WTC11 (cell line): Measurements from ENCODE around the gene TRRAP. TPM values are rescaled to one million over a fixed set of nuclear protein-coding genes. Genes with fewer than 3 reads are reported as not detected.

Experiments used
- ATAC-seq: fragments of 200-7000 bp; cut with Tn5 transposase; 2 replicates; pipeline ENCODE4 v1.10.0; 2021; ENCODE audit warnings: mild to moderate bottlenecking, moderate library complexity
- CTCF ChIA-PET: fragments of 300-600 bp; sonication (Branson Sonifier 250); formaldehyde crosslinking; loops from one replicate; lab custom pipeline; 2021; ENCODE audit warnings: antibody characterized with exemption; lab: Charles Lee
- POLR2A ChIA-PET: fragments of 350-600 bp; sonication (Branson Sonifier 250); formaldehyde crosslinking; loops from one replicate; lab custom pipeline; 2021; ENCODE audit warnings: antibody characterized with exemption; lab: Charles Lee
- DNase-seq: peaks from one replicate; pipeline ENCODE4 v3.0.0; 2021; ENCODE audit warnings: low spot score
- H3K27ac Mint-ChIP-seq: 2 replicates; pipeline ENCODE4 v1.8.0; 2021; ENCODE audit warnings: mixed read lengths
- H3K27me3 Mint-ChIP-seq: 2 replicates; pipeline ENCODE4 v1.8.0; 2021; ENCODE audit warnings: low read depth, mild to moderate bottlenecking, moderate library complexity, mixed read lengths
- H3K36me3 Mint-ChIP-seq: 2 replicates; pipeline ENCODE4 v1.8.0; 2021; ENCODE audit warnings: mixed read lengths
- H3K4me1 Mint-ChIP-seq: 2 replicates; pipeline ENCODE4 v1.8.0; 2022; ENCODE audit warnings: mixed read lengths
- H3K4me3 Mint-ChIP-seq: 2 replicates; pipeline ENCODE4 v1.8.0; 2021; ENCODE audit warnings: mild to moderate bottlenecking, moderate library complexity, mixed read lengths
- H3K9me3 Mint-ChIP-seq: 2 replicates; pipeline ENCODE4 v1.8.0; 2021; ENCODE audit warnings: mixed read lengths
- ATF1 ChIP-seq: sonication (generic); formaldehyde crosslinking; IDR thresholded peaks from 2 replicates; pipeline ENCODE4 v1.8.1; 2023; ENCODE audit warnings: mild to moderate bottlenecking, moderate library complexity, missing genetic modification reagents
- ATF6 ChIP-seq: sonication (generic); formaldehyde crosslinking; IDR thresholded peaks from 2 replicates; pipeline ENCODE4 v1.8.1; 2023; ENCODE audit warnings: mild to moderate bottlenecking, missing genetic modification reagents
- E2F1 ChIP-seq: sonication (generic); formaldehyde crosslinking; IDR thresholded peaks from 2 replicates; pipeline ENCODE4 v1.8.0; 2022; ENCODE audit warnings: mild to moderate bottlenecking, missing genetic modification reagents
- ESRRA ChIP-seq: sonication (generic); formaldehyde crosslinking; IDR thresholded peaks from 2 replicates; pipeline ENCODE4 v1.8.1; 2022; ENCODE audit warnings: mild to moderate bottlenecking, missing genetic modification reagents, borderline replicate concordance
- ETV6 ChIP-seq: sonication (generic); formaldehyde crosslinking; IDR thresholded peaks from 2 replicates; pipeline ENCODE4 v1.8.1; 2022; ENCODE audit warnings: mild to moderate bottlenecking, missing genetic modification reagents
- FOXK1 ChIP-seq: sonication (generic); formaldehyde crosslinking; IDR thresholded peaks from 2 replicates; pipeline ENCODE4 v1.8.0; 2022; ENCODE audit warnings: mild to moderate bottlenecking, moderate library complexity, missing genetic modification reagents
- JUN ChIP-seq: sonication (generic); formaldehyde crosslinking; IDR thresholded peaks from 2 replicates; pipeline ENCODE4 v1.8.0; 2023; ENCODE audit warnings: mild to moderate bottlenecking, missing genetic modification reagents
- MXD4 ChIP-seq: fragments of 250-450 bp; sonication (Bioruptor Pico); IDR thresholded peaks from 2 replicates; pipeline ENCODE4 v1.8.0; 2021; ENCODE audit warnings: mild to moderate bottlenecking, moderate library complexity, borderline replicate concordance
- MYBL2 ChIP-seq: sonication (generic); formaldehyde crosslinking; IDR thresholded peaks from 2 replicates; pipeline ENCODE4 v1.8.1; 2023; ENCODE audit warnings: mild to moderate bottlenecking, moderate library complexity, missing genetic modification reagents
- NR3C1 ChIP-seq: sonication (generic); formaldehyde crosslinking; conservative IDR thresholded peaks from 2 replicates; pipeline ENCODE4 v1.8.1; 2023; ENCODE audit warnings: low read depth, mild to moderate bottlenecking, missing genetic modification reagents
- OVOL2 ChIP-seq: fragments of 250-450 bp; sonication (Bioruptor Pico); IDR thresholded peaks from 2 replicates; pipeline ENCODE4 v1.9.0; 2021; ENCODE audit warnings: mild to moderate bottlenecking, borderline replicate concordance
- SMAD4 ChIP-seq: sonication (generic); formaldehyde crosslinking; IDR thresholded peaks from 2 replicates; pipeline ENCODE4 v1.8.0; 2022; ENCODE audit warnings: mild to moderate bottlenecking, missing genetic modification reagents
- TEAD1 ChIP-seq: sonication (generic); formaldehyde crosslinking; IDR thresholded peaks from 2 replicates; pipeline ENCODE4 v1.8.0; 2022; ENCODE audit warnings: mild to moderate bottlenecking, missing genetic modification reagents
- ZNF263 ChIP-seq: sonication (generic); formaldehyde crosslinking; IDR thresholded peaks from 2 replicates; pipeline ENCODE4 v1.8.1; 2022; ENCODE audit warnings: low read depth, mild to moderate bottlenecking, moderate library complexity, missing genetic modification reagents
- ZNF281 ChIP-seq: sonication (generic); formaldehyde crosslinking; IDR thresholded peaks from 2 replicates; pipeline ENCODE4 v1.8.0; 2023; ENCODE audit warnings: mild to moderate bottlenecking, missing genetic modification reagents
- ZNF423 ChIP-seq: fragments of 250-450 bp; sonication (Bioruptor Pico); IDR thresholded peaks from 2 replicates; pipeline ENCODE4 v2.1.2; 2022; ENCODE audit warnings: mild to moderate bottlenecking, moderate library complexity
- ZNF425 ChIP-seq: fragments of 250-450 bp; sonication (Bioruptor Pico); conservative IDR thresholded peaks from 2 replicates; pipeline ENCODE4 v1.9.0; 2021; ENCODE audit warnings: mild to moderate bottlenecking
- ZNF512 ChIP-seq: sonication (generic); formaldehyde crosslinking; IDR thresholded peaks from 2 replicates; pipeline ENCODE4 v1.8.1; 2022; ENCODE audit warnings: missing genetic modification reagents, borderline replicate concordance
- ZNF671 ChIP-seq: fragments of 250-450 bp; sonication (Bioruptor Pico); IDR thresholded peaks from 2 replicates; pipeline ENCODE4 v1.8.0; 2021; ENCODE audit warnings: mild to moderate bottlenecking
- total RNA-seq: library from RNA; stranded (reverse); gene quantifications from 3 replicates; pipeline ENCODE4 v1.2.3, GENCODE V29; 2021

Gene TRRAP
- total RNA-seq, 1 experiment from 2014 or later = 46.5 TPM

GRCh38 chr7:98866351-98866750, 12.0 kb upstream of the TRRAP start:
- peaks cover 39% of the 10 kb centered on the region for H3K27me3 Mint-ChIP-seq
- POLR2A ChIA-PET = interaction anchor here (0.7 kb wide), 1 partner anchor 12 kb away, joined by 3 read pairs; the partner anchor contains the start of gene TRRAP
- no peak overlapping the region for H3K27ac Mint-ChIP-seq
- no peaks in the 10 kb centered on the region for H3K36me3 Mint-ChIP-seq
- 0 out of 2 replicates have a peak, but pooled peaks cover 3% of the 10 kb centered on the region for H3K4me1 Mint-ChIP-seq
- CTCF ChIA-PET = interaction anchor here (2.2 kb wide), 1 partner anchor 35 kb away, joined by 7 read pairs; no protein-coding TSS in a partner anchor
- TF ChIP-seq ZNF512 (CRISPR knock-in tag) = no peak
- no peak for TF ChIP-seq ESRRA (CRISPR knock-in tag)
- TF ChIP-seq MYBL2 (CRISPR knock-in tag) = no peak
- TF ChIP-seq FOXK1 = no peak
- TF ChIP-seq ATF1 (CRISPR knock-in tag) = no peak
- no peak for TF ChIP-seq NR3C1
- no peak for TF ChIP-seq ZNF263 (CRISPR knock-in tag)
- no peak for TF ChIP-seq ZNF425 (CRISPR knock-in tag)
- no peak for TF ChIP-seq SMAD4 (CRISPR knock-in tag)
- no peak for TF ChIP-seq MXD4
- no peak for TF ChIP-seq ZNF281
- no peak for TF ChIP-seq TEAD1 (CRISPR knock-in tag)
- TF ChIP-seq OVOL2 (CRISPR knock-in tag) = no peak
- TF ChIP-seq JUN (CRISPR knock-in tag) = no peak
- TF ChIP-seq ZNF671 (CRISPR knock-in tag) = no peak
- no peak for TF ChIP-seq E2F1 (CRISPR knock-in tag)
- no peak for TF ChIP-seq ZNF423 (CRISPR knock-in tag)
- TF ChIP-seq ETV6 (CRISPR knock-in tag) = no peak
- TF ChIP-seq ATF6 (CRISPR knock-in tag) = no peak
- no peaks in the 10 kb centered on the region for H3K9me3 Mint-ChIP-seq
- ATAC-seq (no peak), DNase-seq (no peak)
- H3K4me3 Mint-ChIP-seq = no peak overlapping the region
